WTC11 (cell line): Measurements from ENCODE around the gene RNF10. TPM values are rescaled to one million over a fixed set of nuclear protein-coding genes. Genes with fewer than 3 reads are reported as not detected.

ENCODE experiments used
- ATAC-seq: fragments of 200-7000 bp; cut with Tn5 transposase; 2 replicates; pipeline ENCODE4 v1.10.0; 2021; ENCODE audit warnings: mild to moderate bottlenecking, moderate library complexity
- CTCF ChIA-PET: fragments of 300-600 bp; sonication (Branson Sonifier 250); formaldehyde crosslinking; loops from one replicate; lab custom pipeline; 2021; ENCODE audit warnings: antibody characterized with exemption; lab: Charles Lee
- POLR2A ChIA-PET: fragments of 350-600 bp; sonication (Branson Sonifier 250); formaldehyde crosslinking; loops from one replicate; lab custom pipeline; 2021; ENCODE audit warnings: antibody characterized with exemption; lab: Charles Lee
- DNase-seq: peaks from one replicate; pipeline ENCODE4 v3.0.0; 2021; ENCODE audit warnings: low spot score
- H3K27ac Mint-ChIP-seq: 2 replicates; pipeline ENCODE4 v1.8.0; 2021; ENCODE audit warnings: mixed read lengths
- H3K27me3 Mint-ChIP-seq: 2 replicates; pipeline ENCODE4 v1.8.0; 2021; ENCODE audit warnings: low read depth, mild to moderate bottlenecking, moderate library complexity, mixed read lengths
- H3K36me3 Mint-ChIP-seq: 2 replicates; pipeline ENCODE4 v1.8.0; 2021; ENCODE audit warnings: mixed read lengths
- H3K4me1 Mint-ChIP-seq: 2 replicates; pipeline ENCODE4 v1.8.0; 2022; ENCODE audit warnings: mixed read lengths
- H3K4me3 Mint-ChIP-seq: 2 replicates; pipeline ENCODE4 v1.8.0; 2021; ENCODE audit warnings: mild to moderate bottlenecking, moderate library complexity, mixed read lengths
- H3K9me3 Mint-ChIP-seq: 2 replicates; pipeline ENCODE4 v1.8.0; 2021; ENCODE audit warnings: mixed read lengths
- ATF1 ChIP-seq: sonication (generic); formaldehyde crosslinking; IDR thresholded peaks from 2 replicates; pipeline ENCODE4 v1.8.1; 2023; ENCODE audit warnings: mild to moderate bottlenecking, moderate library complexity, missing genetic modification reagents
- ATF6 ChIP-seq: sonication (generic); formaldehyde crosslinking; IDR thresholded peaks from 2 replicates; pipeline ENCODE4 v1.8.1; 2023; ENCODE audit warnings: mild to moderate bottlenecking, missing genetic modification reagents
- CDX4 ChIP-seq: fragments of 250-450 bp; sonication (Bioruptor Pico); IDR thresholded peaks from 2 replicates; pipeline ENCODE4 v1.9.0; 2021; ENCODE audit warnings: moderate library complexity, mild to moderate bottlenecking, inconsistent platforms, borderline replicate concordance
- CREB1 ChIP-seq: sonication (generic); formaldehyde crosslinking; IDR thresholded peaks from 2 replicates; pipeline ENCODE4 v1.8.0; 2023; ENCODE audit warnings: mild to moderate bottlenecking, missing genetic modification reagents
- ESRRA ChIP-seq: sonication (generic); formaldehyde crosslinking; IDR thresholded peaks from 2 replicates; pipeline ENCODE4 v1.8.1; 2022; ENCODE audit warnings: mild to moderate bottlenecking, missing genetic modification reagents, borderline replicate concordance
- FOXK1 ChIP-seq: sonication (generic); formaldehyde crosslinking; IDR thresholded peaks from 2 replicates; pipeline ENCODE4 v1.8.0; 2022; ENCODE audit warnings: mild to moderate bottlenecking, moderate library complexity, missing genetic modification reagents
- HMGXB4 ChIP-seq: sonication (generic); formaldehyde crosslinking; IDR thresholded peaks from 2 replicates; pipeline ENCODE4 v1.8.1; 2023; ENCODE audit warnings: mild to moderate bottlenecking, moderate library complexity, missing genetic modification reagents
- NFYB ChIP-seq: sonication (generic); formaldehyde crosslinking; conservative IDR thresholded peaks from 2 replicates; pipeline ENCODE4 v1.8.0; 2022; ENCODE audit warnings: low read depth, missing genetic modification reagents
- NR2C2 ChIP-seq: sonication (generic); formaldehyde crosslinking; IDR thresholded peaks from 2 replicates; pipeline ENCODE4 v1.8.0; 2022; ENCODE audit warnings: mild to moderate bottlenecking, missing genetic modification reagents
- PRDM15 ChIP-seq: sonication (generic); formaldehyde crosslinking; IDR thresholded peaks from 2 replicates; pipeline ENCODE4 v1.8.0; 2022; ENCODE audit warnings: missing genetic modification reagents
- PREB ChIP-seq: sonication (generic); formaldehyde crosslinking; IDR thresholded peaks from 2 replicates; pipeline ENCODE4 v1.8.1; 2022; ENCODE audit warnings: mild to moderate bottlenecking, missing genetic modification reagents, moderate library complexity, borderline replicate concordance
- SOX15 ChIP-seq: fragments of 250-450 bp; sonication (Bioruptor Pico); IDR thresholded peaks from 2 replicates; pipeline ENCODE4 v1.9.0; 2021; ENCODE audit warnings: mild to moderate bottlenecking
- SP1 ChIP-seq: sonication (generic); formaldehyde crosslinking; conservative IDR thresholded peaks from 2 replicates; pipeline ENCODE4 v1.8.1; 2022; ENCODE audit warnings: missing genetic modification reagents
- TCF7 ChIP-seq: sonication (generic); formaldehyde crosslinking; IDR thresholded peaks from 2 replicates; pipeline ENCODE4 v1.8.0; 2022; ENCODE audit warnings: mild to moderate bottlenecking, low read depth, missing genetic modification reagents, moderate library complexity
- TEAD4 ChIP-seq: sonication (generic); formaldehyde crosslinking; IDR thresholded peaks from 2 replicates; pipeline ENCODE4 v1.8.0; 2022; ENCODE audit warnings: mild to moderate bottlenecking, missing genetic modification reagents
- ZNF138 ChIP-seq: sonication (generic); formaldehyde crosslinking; conservative IDR thresholded peaks from 2 replicates; pipeline ENCODE4 v1.8.1; 2022; ENCODE audit warnings: mild to moderate bottlenecking, moderate library complexity, missing genetic modification reagents
- ZNF263 ChIP-seq: sonication (generic); formaldehyde crosslinking; IDR thresholded peaks from 2 replicates; pipeline ENCODE4 v1.8.1; 2022; ENCODE audit warnings: low read depth, mild to moderate bottlenecking, moderate library complexity, missing genetic modification reagents
- ZSCAN18 ChIP-seq: fragments of 250-450 bp; sonication (Bioruptor Pico); IDR thresholded peaks from 2 replicates; pipeline ENCODE4 v2.1.2; 2022; ENCODE audit warnings: mild to moderate bottlenecking, moderate library complexity
- total RNA-seq: library from RNA; stranded (reverse); gene quantifications from 3 replicates; pipeline ENCODE4 v1.2.3, GENCODE V29; 2021

Gene RNF10
- total RNA-seq, 1 experiment from 2014 or later, result 160 TPM

GRCh38 chr12:120532701-120533238 lies 1.4 kb upstream of the RNF10 start:
- H3K4me3 Mint-ChIP-seq, result no peak overlapping the region

More at GRCh38 chr12:120532701-120533238, 1.4 kb upstream of the RNF10 start:
- Mint-ChIP-seq H3K36me3 (peaks cover 12% of the 10 kb centered on the region), H3K27ac (no peak overlapping the region), H3K27me3 (no peaks in the 10 kb centered on the region), H3K4me1 (peaks cover 31% of the 10 kb centered on the region), H3K9me3 (no peaks in the 10 kb centered on the region)
- ATAC-seq, result no peak
- no peak for TF ChIP-seq ZNF138 (CRISPR knock-in tag)
- no peak for TF ChIP-seq PREB
- no peak for TF ChIP-seq HMGXB4 (CRISPR knock-in tag)
- TF ChIP-seq PRDM15 (CRISPR knock-in tag), result no peak
- TF ChIP-seq SP1 (CRISPR knock-in tag), result no peak
- no peak for TF ChIP-seq NR2C2 (CRISPR knock-in tag)
- TF ChIP-seq ZNF263, result no peak
- no peak for TF ChIP-seq ESRRA (CRISPR knock-in tag)
- no peak for TF ChIP-seq ATF6 (CRISPR knock-in tag)
- no peak for TF ChIP-seq CREB1
- TF ChIP-seq FOXK1, result no peak
- no peak for TF ChIP-seq NFYB (CRISPR knock-in tag)
- TF ChIP-seq SOX15 (CRISPR knock-in tag), result no peak
- TF ChIP-seq ZSCAN18 (CRISPR knock-in tag), result no peak
- TF ChIP-seq CDX4 (CRISPR knock-in tag), result no peak
- TF ChIP-seq TCF7 (CRISPR knock-in tag), result no peak
- no peak for TF ChIP-seq TEAD4 (CRISPR knock-in tag)
- TF ChIP-seq ATF1 (CRISPR knock-in tag), result no peak
- CTCF ChIA-PET, result interaction anchor here (0.6 kb wide), 1 partner anchor 38 kb away, joined by 3 read pairs; no protein-coding TSS in a partner anchor
- POLR2A ChIA-PET, result no interaction called here
- DNase-seq, result no peak
